Neuronal stem cell (in vitro differentiated cells): ENCODE data around the gene NPHP4.

Experiments used
- DNase-seq: peaks from one replicate; pipeline ENCODE4 v3.0.0-alpha.2; 2013; ENCODE audit warnings: low spot score
- H2AFZ ChIP-seq: one replicate; pipeline ENCODE4 v1.6.1; 2013; ENCODE audit warnings: mild to moderate bottlenecking, low read length, inconsistent platforms
- H2AK5ac ChIP-seq: 2 replicates; pipeline ENCODE4 v1.6.1; 2013; ENCODE audit warnings: low read depth, mild to moderate bottlenecking, inconsistent platforms, low read length, moderate library complexity, mixed read lengths
- H2BK120ac ChIP-seq: 2 replicates; pipeline ENCODE4 v1.6.1; 2013; ENCODE audit warnings: low read depth, mild to moderate bottlenecking, inconsistent platforms, low read length, moderate library complexity, mixed read lengths
- H2BK12ac ChIP-seq: one replicate; pipeline ENCODE4 v1.6.1; 2013; ENCODE audit warnings: low read length, inconsistent platforms
- H2BK15ac ChIP-seq: 2 replicates; pipeline ENCODE4 v1.6.1; 2013; ENCODE audit warnings: mild to moderate bottlenecking, low read length, inconsistent platforms, mixed read lengths
- H2BK5ac ChIP-seq: one replicate; pipeline ENCODE4 v1.6.1; 2013; ENCODE audit warnings: inconsistent platforms, mild to moderate bottlenecking, low read length, moderate library complexity
- H3K14ac ChIP-seq: one replicate; pipeline ENCODE4 v1.6.1; 2013; ENCODE audit warnings: low read length, inconsistent platforms
- H3K18ac ChIP-seq: 2 replicates; pipeline ENCODE4 v1.6.1; 2013; ENCODE audit warnings: low read length, inconsistent platforms
- H3K23ac ChIP-seq: 2 replicates; pipeline ENCODE4 v1.6.1; 2013; ENCODE audit warnings: low read depth, mild to moderate bottlenecking, mixed read lengths, low read length, inconsistent platforms; ENCODE audit not compliant: poor library complexity
- H3K27ac ChIP-seq: replicated peaks from 3 replicates; pipeline ENCODE4 v1.5.1; 2013; ENCODE audit warnings: low read length, inconsistent platforms
- H3K27me3 ChIP-seq, 3 experiments: 2 replicates each; pipeline ENCODE4 v1.6.1; 2013; ENCODE audit warnings: low read length in 3 of 3, mild to moderate bottlenecking in 2 of 3, inconsistent platforms in 1 of 3, low read depth in 1 of 3, mixed read lengths in 1 of 3, moderate library complexity in 1 of 3; ENCODE audit not compliant: control insufficient read depth in 3 of 3, insufficient read depth in 3 of 3
- H3K36me3 ChIP-seq, 2 donors: replicated peaks in 1 of 2; 2 replicates each; pipeline ENCODE4 v1.6.1; 2013; ENCODE audit warnings: low read length in 2 of 2; ENCODE audit not compliant: control insufficient read depth in 2 of 2, insufficient read depth in 2 of 2
- H3K4ac ChIP-seq: 2 replicates; pipeline ENCODE4 v1.6.1; 2013; ENCODE audit warnings: inconsistent platforms, mild to moderate bottlenecking, low read length, moderate library complexity
- H3K4me1 ChIP-seq, 2 donors: 1 replicate in 1 of 2; 2 replicates in 1 of 2; pipeline ENCODE4 v1.6.1; 2013; ENCODE audit warnings: low read length in 2 of 2, low read depth in 1 of 2; ENCODE audit not compliant: control insufficient read depth in 2 of 2, insufficient read depth in 1 of 2
- H3K4me2 ChIP-seq: one replicate; pipeline ENCODE4 v1.6.1; 2013; ENCODE audit warnings: mild to moderate bottlenecking, low read length, inconsistent platforms; ENCODE audit not compliant: insufficient read depth, poor library complexity, severe bottlenecking
- H3K4me3 ChIP-seq, 2 donors: 2 replicates each; pipeline ENCODE4 v1.5.1; 2013; ENCODE audit warnings: low read length in 2 of 2, mild to moderate bottlenecking in 2 of 2, inconsistent platforms in 1 of 2, moderate library complexity in 1 of 2
- H3K79me1 ChIP-seq: one replicate; pipeline ENCODE4 v1.6.1; 2013; ENCODE audit warnings: low read depth, mild to moderate bottlenecking, inconsistent platforms, low read length, moderate library complexity
- H3K9ac ChIP-seq: one replicate; pipeline ENCODE4 v1.6.1; 2013; ENCODE audit warnings: mild to moderate bottlenecking, low read depth, low read length, inconsistent platforms; ENCODE audit not compliant: poor library complexity
- H3K9me3 ChIP-seq, 2 donors: replicated peaks in 1 of 2; 2 replicates each; pipeline versions ENCODE3 to v1.6.1; 2013; ENCODE audit warnings: low read length in 2 of 2, mild to moderate bottlenecking in 2 of 2, inconsistent platforms in 1 of 2, low read depth in 1 of 2, mixed read lengths in 1 of 2, moderate library complexity in 1 of 2; ENCODE audit not compliant: control insufficient read depth in 2 of 2, insufficient read depth in 1 of 2
- H4K8ac ChIP-seq: one replicate; pipeline ENCODE4 v1.6.1; 2013; ENCODE audit warnings: low read depth, mild to moderate bottlenecking, inconsistent platforms, low read length, moderate library complexity
- H4K91ac ChIP-seq: one replicate; pipeline ENCODE4 v1.6.1; 2013; ENCODE audit warnings: low read length, low read depth, mild to moderate bottlenecking, inconsistent platforms; ENCODE audit not compliant: poor library complexity
- WGBS, 2 donors: extraction: QIAGEN DNeasy Blood & Tissue Kit; methylation state at CpG; one replicate each; pipeline ENCODE4 v1.1.7; 2013; ENCODE audit warnings: missing lambda C conversion rate in 2 of 2, mixed read lengths in 1 of 2; ENCODE audit not compliant: insufficient read length in 2 of 2, insufficient replicate concordance in 1 of 2; ENCODE audit errors: extremely low coverage in 2 of 2; 5-methylcytosine and 5-hydroxymethylcytosine counted together

Gene NPHP4

DNA sequence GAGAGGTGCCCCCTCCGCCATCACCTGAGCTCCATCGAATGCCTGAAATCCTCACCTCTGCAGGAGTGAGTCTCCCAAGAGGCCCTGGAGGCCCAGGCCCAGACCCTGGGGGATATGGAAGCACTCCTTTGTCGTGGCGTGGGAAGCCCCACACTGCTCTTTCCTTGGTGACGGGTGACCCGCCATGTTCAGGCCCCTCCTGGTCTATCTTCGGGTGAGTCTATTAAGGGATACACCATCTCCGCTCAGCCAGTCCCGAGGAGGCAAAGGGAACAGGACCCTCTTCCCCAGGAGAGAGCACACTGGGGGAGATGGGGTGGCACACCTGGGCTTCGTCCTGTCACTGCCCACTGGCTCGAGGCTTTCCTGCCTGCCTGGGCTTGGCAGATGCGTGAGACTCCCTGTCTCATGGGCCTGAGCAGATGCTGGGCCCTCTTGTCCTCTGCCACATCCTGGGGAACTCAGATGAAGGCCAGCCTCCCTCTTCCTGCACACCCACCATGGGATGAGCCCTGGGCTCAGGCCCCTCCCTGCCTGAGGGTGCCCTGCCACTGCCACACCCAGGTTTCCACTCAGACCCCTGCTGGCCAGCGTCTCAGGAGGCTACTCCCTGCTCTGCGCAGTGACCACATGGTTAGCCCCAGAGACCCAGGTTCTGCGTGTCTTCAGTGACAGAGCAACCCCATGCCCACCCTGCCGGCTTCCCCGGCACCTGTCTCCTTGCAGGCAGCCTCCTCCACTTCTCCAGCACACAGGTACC lies 3.8 kb upstream of the NPHP4 start:
- Histone ChIP-seq H2BK5ac (peak overlapping the region; percentile 66), H2BK120ac (no peak overlapping the region), H2BK12ac (peak overlapping the region; percentile 63), H3K36me3 (no peaks in the 10 kb centered on the region), H3K27ac (no peak overlapping the region), H3K9me3 (no peaks in the 10 kb centered on the region), H2AFZ (no peak overlapping the region), H3K14ac (no peak overlapping the region), H3K18ac (peak overlapping the region; percentile 39), H2BK15ac (peak overlapping the region; percentile 16), H3K4me3 (no peak overlapping the region), H4K91ac (no peak overlapping the region), H4K8ac (no peak overlapping the region), H2AK5ac (peak overlapping the region; percentile 44), H3K4me2 (no peak overlapping the region), H3K9ac (no peak overlapping the region), H3K4ac (no peak overlapping the region), H3K23ac (no peak overlapping the region), H3K79me1 (peaks cover 5% of the 10 kb centered on the region), H3K4me1 (peaks cover 20 to 26% of the 10 kb centered on the region in 2 donors), H3K27me3 (no peaks in the 10 kb centered on the region)
- no CpG with 5 or more reads among the region's 17 CpGs for WGBS, 2 donors
- no peak for DNase-seq

DNA sequence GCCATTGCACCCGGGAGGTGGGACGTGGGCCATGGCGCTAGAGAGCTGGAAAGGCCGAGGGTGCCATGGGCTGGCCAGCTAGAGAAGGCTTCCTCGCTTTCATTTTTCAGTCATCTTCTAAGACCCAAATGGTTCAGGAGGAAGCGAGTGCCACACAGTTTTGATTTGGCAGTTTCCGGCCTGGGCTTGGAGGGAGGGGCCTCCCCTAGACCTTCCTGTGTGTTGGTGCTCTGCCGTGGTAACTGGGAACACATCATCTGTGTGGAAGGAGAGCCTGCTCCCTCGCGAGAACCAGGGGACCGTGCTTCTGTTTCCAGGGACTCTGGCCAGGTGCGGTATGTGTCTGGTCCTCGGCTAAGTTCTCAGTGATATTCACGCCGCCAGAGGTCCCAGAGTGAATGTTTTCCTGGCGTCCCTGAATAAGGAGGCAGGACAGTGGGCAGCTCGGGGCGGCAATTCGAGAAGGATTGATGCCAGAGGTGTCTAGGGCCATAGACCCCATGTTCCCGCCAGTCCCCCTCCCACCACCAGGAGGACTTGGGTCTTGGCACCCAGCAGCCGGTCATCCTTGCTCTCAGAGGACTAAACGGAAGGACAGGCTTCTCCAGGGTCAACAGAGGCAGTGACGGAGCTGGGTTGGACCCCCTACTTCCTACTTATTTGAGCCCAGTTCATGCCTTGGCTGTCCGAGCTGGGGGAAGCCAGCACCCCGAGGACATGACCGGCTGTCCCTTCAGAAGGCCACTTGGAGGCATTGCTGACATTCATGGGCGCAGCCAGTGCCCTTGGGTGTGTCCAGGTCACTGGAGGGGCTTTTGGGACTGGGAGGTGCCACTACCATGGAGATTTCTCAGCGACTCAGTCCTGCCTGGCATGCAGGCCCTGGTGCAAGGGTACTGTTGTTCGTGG lies 2.7 kb upstream of the NPHP4 start:
- no peaks in the 10 kb centered on the region for H3K27me3 ChIP-seq
- no peak overlapping the region for H4K8ac ChIP-seq
- no peak overlapping the region for H2BK5ac ChIP-seq
- no peak overlapping the region for H3K4me2 ChIP-seq
- H2BK120ac ChIP-seq: no peak overlapping the region
- H3K23ac ChIP-seq: no peak overlapping the region
- H2AFZ ChIP-seq: no peak overlapping the region
- no peak overlapping the region for H2BK12ac ChIP-seq
- no peak overlapping the region for H3K4me3 ChIP-seq
- no peak overlapping the region for H2AK5ac ChIP-seq
- no peaks in the 10 kb centered on the region for H3K36me3 ChIP-seq
- no peaks in the 10 kb centered on the region for H3K9me3 ChIP-seq
- no peak overlapping the region for H3K27ac ChIP-seq
- H3K18ac ChIP-seq: peak overlapping the region; percentile 46
- H3K9ac ChIP-seq: no peak overlapping the region
- H3K79me1 ChIP-seq: peaks cover 6% of the 10 kb centered on the region
- H3K14ac ChIP-seq: no peak overlapping the region
- no peak overlapping the region for H4K91ac ChIP-seq
- peaks cover 18 to 22% of the 10 kb centered on the region in 2 donors for H3K4me1 ChIP-seq
- no peak for DNase-seq
- peak overlapping the region; percentile 51 for H2BK15ac ChIP-seq
- H3K4ac ChIP-seq: no peak overlapping the region
- no CpG with 5 or more reads among the region's 29 CpGs for WGBS, 2 donors

DNA sequence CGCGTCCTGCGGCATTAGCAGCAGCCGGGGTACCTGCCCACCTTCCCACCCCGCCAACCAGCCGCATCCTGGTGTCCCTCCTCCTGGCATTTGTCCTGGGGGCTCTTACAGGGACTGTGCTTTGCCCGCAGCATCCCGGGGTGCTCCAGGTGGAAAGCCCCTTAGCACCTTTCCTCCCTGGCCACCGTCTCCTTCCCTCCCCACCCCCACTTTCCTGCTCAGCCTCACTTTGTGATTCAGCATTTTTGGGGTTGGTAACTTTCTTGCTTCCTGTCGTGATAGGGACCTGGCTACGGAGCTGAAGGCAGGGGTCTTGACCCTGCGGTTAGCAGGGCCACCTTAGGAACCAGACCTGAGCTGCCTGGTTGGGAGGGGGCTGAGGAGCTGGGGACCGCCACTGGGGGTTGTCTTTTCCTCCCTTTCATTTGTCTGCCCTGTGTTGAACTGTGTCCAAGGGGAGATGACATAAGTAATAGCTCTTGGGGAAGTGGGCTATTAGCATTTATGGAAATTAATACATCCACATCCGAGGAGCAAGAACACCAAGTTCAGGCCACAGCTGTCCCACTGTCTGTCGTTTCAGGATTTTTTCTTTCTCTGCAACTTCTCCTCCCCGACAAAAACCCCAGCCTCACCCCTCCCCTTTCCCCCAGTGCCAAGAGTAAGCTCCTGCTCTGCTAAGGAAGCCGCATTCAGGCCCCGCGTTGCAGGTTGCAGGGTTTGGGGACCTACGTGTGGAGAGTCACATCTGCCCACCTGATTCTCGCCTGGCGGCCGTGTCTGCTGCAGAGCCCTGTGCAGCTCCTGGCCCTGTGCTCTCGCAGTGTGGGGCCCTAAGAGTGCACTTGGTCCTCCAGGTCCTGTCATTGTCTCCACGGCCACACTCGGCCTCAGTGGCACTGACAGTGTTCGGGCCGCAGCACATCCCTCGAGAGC lies 1.6 kb upstream of the NPHP4 start:
- Histone ChIP-seq H2BK15ac (peak overlapping the region; percentile 75), H3K36me3 (no peaks in the 10 kb centered on the region), H2AK5ac (peak overlapping the region; percentile 98), H2BK12ac (peak overlapping the region; percentile 64), H3K9me3 (no peaks in the 10 kb centered on the region), H3K23ac (peak overlapping the region; percentile 95), H3K4me3 (peak overlapping the region; percentile 70 to 84), H2BK5ac (peak overlapping the region; percentile 97), H2BK120ac (no peak overlapping the region), H3K18ac (peak overlapping the region; percentile 94), H3K9ac (peak overlapping the region; percentile 83), H3K79me1 (peaks cover 8% of the 10 kb centered on the region), H3K27ac (no peak overlapping the region), H3K4ac (no peak overlapping the region), H3K14ac (no peak overlapping the region), H3K4me1 (peaks cover 18 to 22% of the 10 kb centered on the region in 2 donors), H4K8ac (no peak overlapping the region), H4K91ac (no peak overlapping the region), H3K27me3 (no peaks in the 10 kb centered on the region), H3K4me2 (peak overlapping the region; percentile 76), H2AFZ (peak overlapping the region; percentile 90)
- no CpG with 5 or more reads among the region's 29 CpGs for WGBS, 2 donors
- no peak for DNase-seq
